DMS53 (cell line): ENCODE data around the gene HOATZ.
A peak's percentile ranks its signal among the peaks of the same experiment; 100 is the strongest.

Experiments used
- DNase-seq: peaks from one replicate; lab custom pipeline; 2025; lab: John Stamatoyannopoulos, UW

Gene HOATZ

GRCh38 chr11:111514216-111515031 lies at the start of gene HOATZ:
TSS of gene HOATZ (plus strand) at chr11:111514778. CDS start at chr11:111514785, 7 bp downstream.
- DNase-seq, result no peak

GRCh38 chr11:111465400-111465799 lies 49.2 kb upstream of the HOATZ start:
- no peak for DNase-seq

- no peak for DNase-seq
Observed at GRCh38 chr11:111466615-111467014, 48.0 kb upstream of the HOATZ start.

- DNase-seq, result no peak
Observed at GRCh38 chr11:111469200-111469599, 45.4 kb upstream of the HOATZ start.

GRCh38 chr11:111472228-111472627 lies 42.4 kb upstream of the HOATZ start:
- no peak for DNase-seq

GRCh38 chr11:111474432-111474831 lies 40.1 kb upstream of the HOATZ start:
- no peak for DNase-seq

GRCh38 chr11:111476366-111476765 lies 38.2 kb upstream of the HOATZ start:
- no peak for DNase-seq

GRCh38 chr11:111476956-111477355 lies 37.6 kb upstream of the HOATZ start:
- DNase-seq, result no peak

- DNase-seq, result no peak
Observed at GRCh38 chr11:111477898-111478297, 36.7 kb upstream of the HOATZ start.

- peak; percentile 9 for DNase-seq
Observed at GRCh38 chr11:111479666-111480065, 34.9 kb upstream of the HOATZ start.

GRCh38 chr11:111483431-111483830 lies 31.1 kb upstream of the HOATZ start:
- DNase-seq, result no peak

- no peak for DNase-seq
Observed at GRCh38 chr11:111490496-111490895, 24.1 kb upstream of the HOATZ start.

- DNase-seq, result no peak
Observed at GRCh38 chr11:111494040-111494439, 20.5 kb upstream of the HOATZ start.

- DNase-seq, result no peak
Observed at GRCh38 chr11:111499483-111499882, 15.1 kb upstream of the HOATZ start.

- peak; percentile 54 for DNase-seq
Observed at GRCh38 chr11:111500481-111500880, 14.1 kb upstream of the HOATZ start.

- no peak for DNase-seq
Observed at GRCh38 chr11:111502611-111503010, 12.0 kb upstream of the HOATZ start.

- no peak for DNase-seq
Observed at GRCh38 chr11:111510311-111510710, 4.3 kb upstream of the HOATZ start.

- DNase-seq, result peak; percentile 77
Observed at GRCh38 chr11:111512296-111513239, 2.0 kb upstream of the HOATZ start, which contains the start of gene BTG4. TSS of gene BTG4 (minus strand) at chr11:111512386. CDS start at chr11:111498776, 13,610 bp downstream.

GRCh38 chr11:111513240-111513605 lies 1.4 kb upstream of the HOATZ start:
- DNase-seq, result no peak

GRCh38 chr11:111515591-111515990 lies 1.0 kb downstream of the HOATZ start:
- no peak for DNase-seq

- DNase-seq, result no peak
Observed at GRCh38 chr11:111518668-111519067, 4.1 kb downstream of the HOATZ start.

GRCh38 chr11:111520560-111520959 lies 6.0 kb downstream of the HOATZ start:
- no peak for DNase-seq

- no peak for DNase-seq
Observed at GRCh38 chr11:111521135-111521534, 6.6 kb downstream of the HOATZ start.
